GM19463 (cell line): ENCODE data around the gene ISOC2.
A peak's percentile ranks its signal among the peaks of the same experiment; 100 is the strongest.
"Not testable (repeated sequence)": the region's sequence is repeated elsewhere in the genome, so short reads cannot be mapped to it uniquely, and the experiment has no call there.

Source experiments
- ATAC-seq: cut with Tn5 transposase; IDR thresholded peaks from one replicate; pipeline ENCODE4 v1.9.1; 2021; ENCODE audit warnings: mild to moderate bottlenecking, moderate library complexity; ENCODE audit not compliant: unreplicated experiment

ISOC2 gene

GRCh38 chr19:55410168-55410567 is 51.3 kb downstream of the ISOC2 start:
- ATAC-seq = no peak

DNA sequence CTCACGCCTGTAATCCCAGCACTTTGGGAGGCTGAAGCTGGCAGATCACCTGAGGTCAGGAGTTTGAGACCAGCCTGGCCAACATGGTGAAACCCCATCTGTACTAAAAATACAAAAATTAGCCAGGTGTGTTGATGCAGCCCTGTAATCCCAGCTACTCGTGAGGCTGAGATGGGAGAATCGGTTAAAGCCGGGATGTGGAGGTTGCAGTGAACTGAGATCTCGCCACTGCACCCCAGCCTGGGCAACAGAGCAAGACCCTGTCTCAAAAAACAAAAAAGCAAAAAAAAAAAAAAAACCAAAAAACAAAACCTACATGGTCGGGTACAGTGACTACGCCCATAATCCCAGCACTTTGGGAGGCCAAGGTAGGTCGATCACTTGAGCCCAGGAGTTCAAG is 52.3 kb downstream of the ISOC2 start:
- not testable (repeated sequence) for ATAC-seq

DNA sequence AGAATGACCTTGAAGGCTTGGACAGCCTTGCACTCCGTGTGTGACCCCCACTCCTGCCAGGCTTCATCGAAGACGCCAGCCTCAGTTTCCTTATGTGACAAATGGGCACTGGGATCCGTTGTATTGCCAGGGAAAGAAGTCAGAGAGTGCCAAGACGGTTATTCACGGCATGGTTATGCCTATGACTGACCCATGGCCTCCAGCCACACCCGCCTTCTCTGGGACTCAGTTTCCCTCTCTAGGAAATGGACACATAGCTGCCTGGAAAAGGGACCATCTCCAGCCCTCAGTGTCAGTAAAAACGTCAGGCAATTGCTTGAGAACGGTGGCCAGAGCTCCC is 52.9 kb downstream of the ISOC2 start:
- ATAC-seq = no peak

DNA sequence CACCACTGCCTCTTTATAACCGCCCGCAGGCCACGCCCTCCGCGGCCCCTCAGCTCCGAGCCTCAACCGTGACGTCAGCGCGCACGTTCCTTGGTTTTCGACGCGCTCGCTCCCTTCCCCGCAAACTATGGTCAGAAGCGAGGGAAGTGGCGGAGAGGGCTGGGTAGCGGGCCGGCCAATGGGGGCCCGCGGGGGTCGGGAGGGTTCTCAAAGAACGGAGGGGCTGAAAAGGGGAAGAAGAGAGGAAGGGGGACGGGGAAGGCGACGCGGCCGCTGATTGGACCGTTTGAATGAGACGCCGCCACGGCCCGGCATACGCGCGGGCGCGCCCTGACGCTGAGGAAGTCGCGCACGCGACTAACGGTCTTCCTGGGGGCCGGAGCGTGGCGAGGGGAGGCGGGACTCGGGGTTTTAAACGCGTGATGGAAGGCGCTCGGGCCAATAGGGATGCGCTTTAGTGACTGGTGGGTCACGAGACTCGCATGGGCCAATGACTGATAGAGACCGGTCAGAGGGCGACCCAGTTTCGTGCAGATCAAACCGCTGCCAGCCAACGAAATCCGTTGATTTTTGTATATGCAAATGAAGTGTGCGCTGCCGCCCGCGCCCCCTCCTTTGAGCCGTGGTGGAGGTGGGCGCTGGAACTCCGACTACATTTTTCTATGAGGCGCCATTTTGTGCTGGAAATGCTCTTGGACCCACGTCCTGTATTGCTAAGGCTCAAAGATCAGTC is 53.5 kb downstream of the ISOC2 start:
- peak; percentile 82 for ATAC-seq

DNA sequence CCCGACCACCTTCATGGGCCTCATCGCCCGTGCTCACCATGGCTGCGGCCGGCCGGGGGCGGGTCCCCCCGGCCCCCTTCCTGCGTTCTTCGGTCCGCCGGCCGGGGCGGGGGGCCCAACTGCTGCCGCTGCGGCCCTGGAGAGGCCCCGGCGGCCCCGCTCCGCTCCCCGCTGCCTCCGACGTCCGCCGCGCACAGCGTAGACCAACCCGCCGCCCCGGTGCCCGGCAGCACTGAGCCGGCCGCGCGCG is 54.0 kb downstream of the ISOC2 start, which contains the start of gene UBE2S:
TSS of gene UBE2S (minus strand) at position 239 of the 250 bp plus-strand sequence. CDS start at position 40, 199 bp downstream.
- ATAC-seq = not testable (repeated sequence)

- ATAC-seq = no peak
Measured at GRCh38 chr19:55406826-55407549, 54.5 kb downstream of the ISOC2 start.

- no peak for ATAC-seq
Measured at GRCh38 chr19:55406091-55406825, 55.2 kb downstream of the ISOC2 start.

DNA sequence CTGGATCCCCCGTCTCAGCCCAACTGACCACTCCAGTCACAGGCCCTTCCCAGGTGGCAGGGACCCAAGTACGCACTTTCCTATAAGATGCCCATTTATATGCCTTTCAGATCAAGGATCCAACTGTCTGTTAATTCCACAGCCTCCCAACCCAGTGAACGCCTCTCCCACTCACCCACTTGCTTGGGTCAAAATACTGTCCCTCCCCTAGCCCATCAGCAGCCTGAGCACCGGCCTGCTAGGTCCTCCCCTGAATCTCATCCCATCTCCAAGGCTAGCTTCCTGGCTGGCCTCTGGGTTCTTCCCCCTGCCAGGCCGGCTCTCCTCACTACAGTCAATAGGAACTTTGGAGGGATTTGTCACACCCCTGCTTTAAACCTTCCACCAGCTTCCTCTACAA is 55.8 kb downstream of the ISOC2 start:
- ATAC-seq = no peak
